Ramos (cell line): ENCODE data around the gene GMPPB.

Experiments used
- in situ Hi-C: fragments of 300-500 bp; cut with MboI; formaldehyde crosslinking; loops from one replicate; pipeline ENCODE4 v1.14.3; 2022; ENCODE audit warnings: low sequenced_read_pairs; ENCODE audit not compliant: unreplicated experiment

The GMPPB gene

DNA sequence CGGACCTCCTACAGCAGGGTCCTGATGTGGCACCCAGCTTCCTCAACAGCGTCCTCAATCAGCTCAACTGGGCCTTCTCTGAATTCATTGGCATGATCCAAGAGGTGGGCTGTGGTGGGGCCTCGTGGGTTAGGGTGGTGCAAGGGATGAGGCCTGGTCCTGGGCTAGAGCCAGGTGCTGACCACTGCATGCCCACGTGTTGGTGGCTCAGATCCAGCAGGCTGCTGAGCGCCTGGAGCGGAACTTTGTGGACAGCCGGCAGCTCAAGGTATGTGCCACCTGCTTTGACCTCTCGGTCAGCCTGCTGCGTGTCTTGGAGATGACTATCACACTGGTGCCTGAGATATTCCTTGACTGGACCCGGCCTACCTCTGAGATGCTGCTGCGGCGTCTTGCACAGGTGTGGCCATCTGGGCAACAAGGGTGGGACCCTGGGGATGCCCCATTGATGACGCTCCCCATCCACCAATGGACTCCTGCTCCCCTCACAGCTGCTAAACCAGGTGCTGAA, 8.1 kb downstream of the GMPPB start:
- in situ Hi-C loops = no loop called here

DNA sequence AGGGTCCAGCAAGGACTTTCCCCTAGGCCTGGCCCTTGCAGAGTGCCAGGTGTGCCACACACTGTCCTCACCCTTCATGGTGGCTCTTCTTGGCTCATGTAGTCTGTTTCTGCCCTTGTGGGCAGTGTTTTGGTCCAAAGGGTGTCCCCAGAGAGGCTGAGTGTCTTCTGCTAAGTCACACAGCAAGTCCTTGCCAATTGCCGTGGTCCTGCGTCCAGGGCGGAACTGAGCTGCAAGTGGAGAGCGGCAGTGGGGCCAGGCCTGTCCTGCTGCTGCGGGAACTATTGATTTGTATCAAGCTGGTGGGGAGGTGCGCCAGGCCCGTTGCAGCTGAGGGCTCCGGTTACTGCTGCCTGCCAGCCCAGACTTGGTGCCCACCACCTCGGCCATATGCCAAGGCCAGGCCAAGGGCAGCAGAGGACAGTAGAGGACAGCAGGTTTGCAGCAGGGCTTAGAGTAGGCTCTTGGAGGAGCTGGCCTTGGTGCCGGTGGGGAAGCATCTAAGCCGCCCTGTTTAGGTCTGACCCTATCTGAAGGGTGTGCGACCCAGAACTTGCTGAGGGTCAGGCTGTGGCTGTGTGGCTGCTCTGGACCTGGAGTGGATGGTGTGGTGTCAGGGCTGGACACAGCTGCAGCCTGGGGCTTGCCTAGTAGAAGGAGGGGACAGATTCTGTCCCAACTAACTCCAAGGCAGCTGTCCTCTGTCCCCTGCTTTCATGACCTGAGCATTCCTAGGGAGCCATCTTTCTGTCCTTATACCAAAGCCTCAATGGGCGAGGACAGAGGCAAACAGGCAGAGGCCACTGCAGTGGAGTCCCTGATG, 8.8 kb downstream of the GMPPB start:
- in situ Hi-C loops = no loop called here

DNA sequence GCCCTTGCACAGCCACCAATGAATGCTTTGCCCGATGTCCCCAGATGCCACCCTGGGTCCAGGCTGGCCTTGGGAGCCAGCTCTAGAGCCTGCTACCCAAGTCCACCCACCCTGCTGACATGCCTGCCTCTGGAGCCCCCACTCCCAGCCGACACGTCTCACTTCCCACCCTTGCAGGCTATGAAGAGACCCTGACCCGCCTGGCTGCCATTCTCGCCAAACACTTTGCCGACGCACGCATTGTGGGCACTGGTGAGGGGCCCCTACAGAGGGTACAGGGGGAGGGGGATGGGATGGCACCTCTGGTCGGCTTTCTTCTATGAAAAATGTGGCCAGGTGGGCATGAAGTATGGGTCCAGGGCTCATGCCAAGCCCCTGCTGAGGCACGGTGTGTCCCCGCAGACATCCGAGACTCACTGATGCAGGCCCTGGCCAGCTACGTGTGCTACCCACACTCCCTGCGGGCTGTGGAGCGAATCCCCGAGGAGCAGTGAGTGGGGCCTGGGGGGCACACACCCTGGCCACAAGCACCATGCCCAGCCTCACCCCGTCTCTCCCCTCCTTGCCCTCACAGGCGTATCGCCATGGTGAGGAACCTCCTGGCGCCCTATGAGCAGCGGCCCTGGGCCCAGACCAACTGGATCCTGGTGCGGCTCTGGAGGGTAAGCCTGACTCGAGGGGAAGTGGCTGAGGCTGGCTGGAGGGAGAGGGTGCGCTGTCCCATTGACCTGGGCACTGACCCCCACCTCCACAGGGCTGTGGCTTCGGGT, 10.2 kb downstream of the GMPPB start:
- in situ Hi-C loops = no loop called here

DNA sequence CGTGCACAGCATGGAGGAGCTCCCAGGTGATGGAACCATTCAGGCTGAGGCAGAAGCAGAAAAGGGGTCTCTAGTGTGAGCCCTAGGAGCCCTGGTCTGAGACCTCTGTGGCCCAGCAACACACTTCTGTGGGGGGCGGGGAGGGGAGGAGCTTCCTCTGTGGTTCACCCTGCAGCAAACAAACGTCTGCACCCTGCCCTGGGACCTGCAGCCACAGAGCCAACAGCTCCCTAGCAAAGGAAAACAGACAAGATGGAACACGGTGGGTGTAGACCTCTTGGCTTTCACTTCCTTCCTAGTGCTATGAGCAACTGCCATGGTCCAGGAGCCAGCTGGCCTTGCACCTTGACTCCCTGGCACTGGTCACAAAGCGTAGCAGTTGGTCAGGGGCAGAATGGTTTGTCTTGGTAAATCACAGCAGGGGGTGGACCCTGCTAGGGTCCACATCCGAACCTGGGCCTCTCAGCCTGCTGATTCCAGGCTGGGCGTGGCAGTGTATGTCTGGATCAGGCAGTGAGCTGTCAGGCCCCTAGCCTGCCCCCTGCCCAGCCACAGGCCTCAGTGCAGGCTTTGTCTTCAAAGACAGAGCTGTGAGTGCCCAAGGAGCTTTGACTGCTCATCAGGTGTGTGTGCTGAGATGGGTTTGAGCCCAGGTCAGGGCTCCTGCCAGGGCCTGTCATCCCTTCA, 11.0 kb downstream of the GMPPB start:
- in situ Hi-C loops = no loop called here

DNA sequence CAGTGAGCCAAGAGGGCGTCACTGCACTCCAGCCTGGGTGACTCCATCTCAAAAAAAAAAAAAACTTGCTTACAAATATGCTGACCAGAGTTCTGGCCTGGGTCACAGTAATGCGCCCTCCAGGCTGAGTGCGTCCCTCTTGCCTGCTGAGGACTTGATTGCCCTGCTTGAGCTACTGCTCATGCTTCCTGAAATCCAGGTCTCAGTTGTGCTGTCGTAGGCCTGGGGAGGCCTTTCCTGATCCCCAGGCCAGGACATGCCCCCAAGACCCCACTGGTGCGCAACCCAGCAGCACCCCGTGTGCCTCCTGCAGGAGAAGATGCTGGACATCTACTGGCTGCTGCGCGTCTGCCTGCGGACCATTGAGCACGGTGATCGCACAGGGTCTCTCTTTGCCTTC, 11.6 kb downstream of the GMPPB start:
- in situ Hi-C loops = no loop called here

DNA sequence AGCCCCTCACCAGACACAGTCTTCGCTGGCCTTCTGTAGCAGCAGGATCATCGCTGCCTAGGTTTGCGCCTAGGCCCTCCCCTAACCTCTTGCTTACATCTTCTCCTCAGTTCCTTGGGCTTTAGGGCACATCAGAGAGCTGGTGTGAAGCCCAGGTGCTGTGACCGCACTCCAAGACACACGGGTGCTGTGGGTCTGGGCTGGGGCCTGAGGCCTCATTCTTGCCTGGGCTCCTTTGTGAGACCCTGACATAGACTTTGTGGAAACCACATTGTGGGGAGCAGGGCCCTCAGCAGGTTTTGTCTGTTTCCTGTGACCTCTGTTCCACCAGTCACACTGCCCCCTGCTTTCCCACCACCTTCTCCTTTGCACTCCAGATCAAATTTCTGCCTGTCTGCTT, 12.3 kb downstream of the GMPPB start:
- in situ Hi-C loops = no loop called here

DNA sequence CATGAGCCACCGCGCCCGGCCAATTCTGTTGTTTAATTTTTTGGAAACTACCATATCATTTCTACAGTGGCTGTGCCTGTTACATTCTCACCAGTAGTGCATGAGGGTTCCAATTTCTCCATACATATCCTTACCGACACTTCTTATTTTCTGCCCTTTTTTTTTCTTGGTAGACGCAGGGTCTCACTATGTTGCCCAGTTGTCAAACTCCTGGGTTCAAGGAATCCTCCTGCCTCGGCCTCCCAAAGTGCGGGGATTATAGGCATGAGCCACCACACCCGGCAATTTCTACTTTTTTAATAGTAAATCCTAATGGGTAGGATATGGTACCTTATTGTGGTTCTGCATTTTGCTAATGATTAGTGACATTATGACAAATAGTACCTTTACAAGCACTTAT, 13.9 kb downstream of the GMPPB start:
- in situ Hi-C loops = no loop called here

DNA sequence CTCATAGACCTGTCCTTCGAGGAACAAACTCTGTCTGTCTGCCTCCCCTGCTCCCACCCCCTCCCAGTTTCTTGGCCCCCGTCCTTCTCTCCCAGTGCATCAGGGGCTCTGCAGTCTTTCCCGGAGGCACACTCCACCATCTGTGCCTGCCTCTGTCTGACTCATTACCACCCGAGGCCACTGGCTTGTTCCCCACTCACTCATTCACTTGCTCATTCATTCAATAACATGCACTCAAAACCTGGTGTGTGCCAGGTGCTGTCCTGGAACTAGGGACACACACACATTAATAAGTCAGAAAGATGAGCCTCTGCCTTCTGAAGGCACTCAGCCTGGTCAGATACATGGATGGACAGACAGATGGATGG, 16.7 kb downstream of the GMPPB start:
- in situ Hi-C loops = no loop called here

DNA sequence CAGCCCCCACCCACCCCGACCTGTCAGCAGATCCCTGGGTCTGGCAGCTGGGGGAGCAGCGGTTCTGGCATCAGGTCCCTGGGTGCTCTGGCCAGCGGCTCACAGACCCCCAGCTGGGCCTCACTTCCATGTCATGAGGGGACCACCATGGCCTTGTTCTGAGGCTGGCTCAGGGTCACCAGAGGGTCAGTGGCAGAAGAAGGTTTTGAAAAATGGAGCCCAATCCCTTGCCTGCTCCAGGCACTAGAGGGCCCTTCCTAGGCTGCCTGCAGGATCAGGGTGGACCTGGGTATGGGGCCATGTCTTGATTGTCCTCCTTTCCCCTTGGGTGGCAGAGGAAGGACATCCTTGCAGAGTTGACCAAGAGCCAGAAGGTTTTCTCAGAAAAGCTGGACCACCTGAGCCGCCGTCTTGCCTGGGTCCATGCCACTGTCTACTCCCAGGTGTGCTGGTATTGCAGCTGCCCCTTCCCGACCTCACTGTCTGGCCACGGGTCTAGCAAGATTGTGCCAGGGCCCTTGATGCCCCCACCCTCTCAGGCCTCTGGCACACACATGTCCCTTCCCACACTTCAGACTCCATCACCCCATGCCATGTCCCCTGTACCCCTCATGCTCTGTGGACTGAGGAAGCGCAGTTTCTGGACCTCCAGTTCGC, 17.2 kb downstream of the GMPPB start:
- in situ Hi-C loops = no loop called here

DNA sequence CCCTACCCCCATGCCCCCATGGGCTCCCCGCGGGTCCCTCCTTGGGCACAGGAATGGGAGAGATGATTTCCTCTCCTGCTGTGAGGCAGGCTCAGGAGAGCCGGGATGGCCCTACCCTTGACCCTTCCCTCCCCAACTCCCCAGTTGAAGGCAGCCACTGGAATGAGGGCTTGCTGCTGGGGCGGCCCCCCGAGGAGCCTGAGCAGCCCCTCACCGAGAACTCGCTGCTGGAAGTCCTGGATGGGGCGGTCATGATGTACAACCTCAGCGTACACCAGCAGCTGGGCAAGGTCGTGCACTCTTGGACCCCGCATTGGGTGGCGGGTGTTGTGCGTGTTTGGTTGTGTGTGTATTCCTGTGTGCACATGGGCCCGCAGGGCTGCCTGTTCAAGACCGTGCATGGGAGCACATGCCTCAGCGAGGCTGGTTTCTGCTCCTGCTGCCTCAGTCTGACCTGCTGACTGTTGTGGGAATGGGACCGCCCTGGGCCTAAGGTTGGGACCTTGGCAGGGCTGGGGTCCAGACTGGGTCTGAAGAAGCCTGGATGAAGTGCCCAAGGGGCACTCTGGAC, 18.3 kb downstream of the GMPPB start:
- in situ Hi-C loops = no loop called here

DNA sequence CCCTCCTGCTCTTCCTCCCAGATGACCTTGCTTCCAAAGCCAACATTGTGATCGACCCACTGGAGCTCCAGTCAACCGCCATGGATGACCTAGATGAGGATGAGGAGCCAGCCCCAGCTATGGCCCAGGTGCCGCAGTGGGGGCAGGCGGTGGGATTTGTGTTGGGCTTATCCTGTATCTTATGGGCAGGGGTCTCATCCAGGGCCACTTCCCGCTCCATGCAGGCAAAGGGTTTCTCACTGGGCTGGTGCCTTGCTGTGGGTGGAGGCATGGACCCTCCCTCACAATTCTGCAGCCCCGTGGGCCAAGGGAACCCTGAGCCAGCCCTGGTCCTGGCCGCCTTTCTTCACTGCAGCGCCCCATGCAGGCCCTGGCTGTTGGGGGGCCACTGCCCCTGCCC, 19.1 kb downstream of the GMPPB start:
- in situ Hi-C loops = no loop called here

DNA sequence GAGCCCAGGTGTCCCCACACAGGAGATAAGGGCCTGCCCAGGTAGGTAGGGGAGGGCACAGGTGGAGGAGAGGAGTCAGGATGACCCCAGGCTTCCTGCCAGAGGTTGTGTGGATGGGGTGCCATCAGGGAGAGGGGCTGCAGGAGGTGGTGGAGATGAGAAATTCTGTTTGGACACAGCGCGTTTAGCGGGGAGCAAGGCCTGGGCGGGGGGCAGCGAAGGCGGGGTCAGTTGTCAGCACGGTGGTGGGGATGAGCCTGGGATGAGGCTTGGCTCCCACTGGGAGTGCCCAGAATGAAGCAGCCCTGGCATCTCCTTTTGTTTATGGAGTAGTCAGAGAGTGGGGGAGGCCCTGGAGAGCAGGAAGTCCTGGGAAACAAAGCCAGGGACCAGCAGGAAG, 19.8 kb downstream of the GMPPB start:
- in situ Hi-C loops = no loop called here

DNA sequence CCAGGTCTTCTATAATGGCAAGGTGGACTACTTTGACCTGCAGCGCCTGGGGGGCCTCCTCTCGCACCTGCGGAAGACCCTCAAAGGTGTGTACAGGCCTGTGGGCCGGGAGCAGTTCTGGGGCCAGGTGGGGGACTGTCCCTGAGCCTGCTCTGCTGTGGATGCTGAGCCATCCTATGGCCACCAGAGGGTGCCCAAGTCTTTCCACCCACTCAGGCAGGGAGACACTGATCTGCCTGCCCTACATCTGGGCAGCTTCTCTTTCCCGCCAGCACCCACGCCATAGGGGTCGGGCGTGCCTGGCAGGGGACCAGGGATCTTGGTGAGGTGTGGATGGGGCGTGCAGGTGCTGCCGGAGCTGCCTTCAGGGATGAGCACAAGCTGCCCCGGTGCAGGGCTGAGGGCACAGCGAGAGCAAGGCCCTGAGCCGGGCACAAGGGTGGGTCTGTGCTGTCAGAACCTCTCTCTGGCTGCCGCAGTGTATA, 20.3 kb downstream of the GMPPB start:
- in situ Hi-C loops = no loop called here

DNA sequence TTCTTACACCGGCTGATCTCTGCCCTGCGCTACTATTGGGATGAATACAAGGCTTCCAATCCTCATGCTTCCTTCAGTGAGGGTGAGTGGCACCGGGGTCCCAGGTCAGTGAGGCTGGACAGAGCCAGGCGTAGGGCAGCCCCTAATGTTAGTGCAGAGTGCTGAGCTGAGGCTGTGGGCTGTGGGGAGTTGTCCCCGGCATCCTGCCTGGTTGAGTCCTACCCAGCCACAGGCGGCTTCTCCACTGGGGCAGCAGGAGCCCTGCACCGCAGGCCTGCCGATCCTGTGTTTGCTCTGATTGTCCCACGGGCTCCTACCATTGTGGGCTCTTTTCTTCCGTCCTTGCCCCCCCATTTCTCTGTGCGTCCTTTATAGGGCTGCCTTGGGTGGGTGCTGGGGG, 21.1 kb downstream of the GMPPB start:
- in situ Hi-C loops = no loop called here

DNA sequence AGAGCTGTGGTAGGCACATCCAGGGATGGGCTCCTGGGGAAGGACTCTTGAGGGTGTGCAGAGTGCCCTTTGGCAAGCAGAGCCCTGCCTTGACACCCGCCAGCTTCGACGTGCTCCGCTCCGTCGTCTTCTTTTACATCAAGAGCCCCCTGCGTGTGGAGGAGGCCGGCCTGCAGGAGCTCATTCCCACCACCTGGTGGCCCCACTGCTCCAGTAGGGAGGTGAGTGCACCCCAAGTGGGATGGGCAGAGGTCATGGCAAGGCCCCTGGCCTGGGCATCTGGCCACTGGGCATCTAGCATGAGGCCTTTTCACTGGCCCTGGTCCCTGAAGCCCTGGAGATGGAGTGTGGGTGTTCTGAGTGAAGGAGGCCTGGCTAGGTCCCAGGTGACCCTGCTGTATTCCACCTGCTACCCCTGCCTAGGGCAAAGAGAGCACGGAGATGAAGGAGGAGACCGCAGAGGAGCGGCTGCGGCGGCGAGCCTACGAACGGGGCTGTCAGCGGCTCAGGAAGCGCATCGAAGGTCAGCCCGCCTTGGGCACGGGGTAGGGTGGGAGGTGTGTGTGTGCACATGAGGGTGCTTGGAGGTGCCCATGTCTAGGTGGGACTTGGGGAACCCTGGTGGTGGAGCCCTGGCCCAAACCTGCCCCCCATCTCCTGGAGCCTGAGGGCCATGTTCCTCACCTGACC, 22.2 kb downstream of the GMPPB start:
- in situ Hi-C loops = no loop called here

DNA sequence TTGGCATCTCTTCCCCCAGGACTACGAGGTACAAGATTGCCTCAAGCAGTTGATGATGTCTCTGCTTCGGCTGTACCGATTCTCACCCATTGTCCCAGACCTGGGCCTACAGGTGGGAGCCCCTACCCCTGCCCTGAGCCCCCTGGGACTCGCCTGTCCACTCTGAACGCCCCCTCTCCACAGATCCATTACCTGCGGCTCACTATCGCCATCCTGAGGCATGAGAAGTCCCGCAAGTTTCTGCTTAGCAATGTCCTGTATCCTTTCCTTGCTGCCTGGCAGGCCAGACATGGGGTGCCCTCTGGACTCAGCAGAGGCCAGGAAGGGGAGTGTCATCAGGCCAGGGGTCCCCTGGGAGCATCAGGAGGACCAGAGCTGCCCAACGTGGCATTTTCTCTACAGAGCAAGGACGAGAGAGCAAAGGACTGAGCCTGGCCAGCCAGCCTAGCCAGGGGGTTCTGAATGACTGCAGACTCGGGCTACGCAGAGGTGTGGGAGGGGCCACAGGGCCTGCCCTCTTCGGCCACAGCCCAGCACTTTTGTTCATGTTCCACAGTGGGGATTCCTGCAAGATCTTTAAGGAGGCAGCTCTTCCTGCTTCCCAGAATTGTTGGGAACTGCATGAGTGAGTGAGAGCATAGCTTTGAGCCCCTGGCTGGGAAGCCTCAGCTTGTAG, 23.2 kb downstream of the GMPPB start:
- in situ Hi-C loops = no loop called here

DNA sequence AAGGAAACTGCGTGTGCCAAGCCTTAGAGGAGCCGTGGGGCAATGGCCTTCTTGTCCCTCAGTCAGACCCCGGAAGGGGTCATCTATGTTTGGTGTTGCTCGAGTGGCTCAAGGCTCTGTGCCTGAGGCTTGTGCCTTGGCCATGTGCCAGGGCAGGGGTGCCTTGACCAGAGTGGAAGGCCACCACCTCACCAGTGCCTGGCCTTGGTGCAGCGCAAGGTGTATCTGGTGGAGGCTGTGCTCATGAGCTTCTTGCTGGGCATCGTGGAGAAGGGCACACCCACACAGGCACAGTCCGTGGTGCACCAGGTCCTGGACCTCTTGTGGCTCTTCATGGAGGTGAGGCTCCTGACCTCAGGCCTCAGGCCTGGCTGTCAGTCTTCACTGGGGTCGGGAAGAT, 23.7 kb downstream of the GMPPB start:
- in situ Hi-C loops = no loop called here

DNA sequence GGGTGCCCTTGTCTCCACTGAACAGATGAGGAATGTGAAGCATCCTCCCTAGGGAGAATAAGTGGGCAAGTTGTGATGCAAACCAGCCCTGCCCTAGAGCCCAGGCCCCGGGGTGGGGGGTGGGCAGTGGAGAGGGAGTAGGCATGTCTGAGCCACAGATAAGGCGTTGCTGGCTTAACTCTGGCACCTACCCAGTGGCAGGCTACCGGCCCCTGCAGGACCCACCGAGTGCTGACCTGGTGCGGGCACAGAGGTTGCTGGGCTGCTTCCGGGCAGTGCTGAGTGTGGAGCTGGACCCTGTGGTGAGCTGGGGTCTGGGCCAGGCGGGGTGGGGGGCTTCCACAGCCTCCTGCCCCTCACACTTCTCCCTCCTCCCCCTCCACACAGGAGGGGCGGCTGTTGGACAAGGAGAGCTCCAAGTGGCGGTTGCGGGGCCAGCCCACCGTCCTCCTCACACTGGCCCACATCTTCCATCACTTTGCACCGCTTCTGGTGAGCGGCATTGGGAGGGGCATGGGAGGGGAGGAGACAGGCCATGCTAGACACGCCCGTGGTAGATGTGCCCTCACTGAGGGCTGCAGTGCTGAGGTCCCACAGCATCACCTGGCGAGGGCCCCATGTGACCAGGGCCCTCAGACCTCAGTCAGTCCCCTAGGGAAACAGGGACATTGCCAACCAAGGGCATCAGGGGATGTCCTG, 24.3 kb downstream of the GMPPB start:
- in situ Hi-C loops = no loop called here
